ENCODE data around the gene RAD50.

RAD50 gene

DNA sequence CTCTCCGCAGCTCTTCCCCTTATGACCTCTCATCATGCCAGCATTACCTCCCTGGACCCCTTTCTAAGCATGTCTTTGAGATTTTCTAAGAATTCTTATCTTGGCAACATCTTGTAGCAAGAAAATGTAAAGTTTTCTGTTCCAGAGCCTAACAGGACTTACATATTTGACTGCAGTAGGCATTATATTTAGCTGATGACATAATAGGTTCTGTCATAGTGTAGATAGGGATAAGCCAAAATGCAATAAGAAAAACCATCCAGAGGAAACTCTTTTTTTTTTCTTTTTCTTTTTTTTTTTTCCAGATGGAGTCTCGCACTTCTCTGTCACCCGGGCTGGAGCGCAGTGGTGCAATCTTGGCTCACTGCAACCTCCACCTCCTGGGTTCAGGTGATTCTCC lies 80.5 kb downstream of the RAD50 start:
- DNase-seq: no peak

DNA sequence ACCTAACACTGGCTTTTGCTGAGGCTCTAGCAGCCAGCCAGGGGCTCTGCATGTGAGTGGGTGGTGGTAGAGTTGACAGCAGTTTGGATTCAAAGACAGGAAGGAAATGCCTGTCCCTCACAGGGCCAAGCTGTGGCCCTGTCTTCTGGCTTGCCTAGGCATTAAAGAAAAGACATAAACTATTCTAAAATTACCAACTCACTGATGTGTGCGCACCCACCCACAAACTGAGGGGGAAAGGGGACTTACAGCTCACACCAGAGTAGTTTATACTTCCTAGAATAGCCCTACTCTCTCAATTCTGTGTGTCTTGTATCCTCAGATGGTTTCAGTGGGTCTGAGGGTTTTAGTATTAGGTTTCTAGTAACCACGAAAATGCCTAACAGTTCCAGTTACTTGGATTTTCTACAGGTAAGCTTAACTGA lies 82.9 kb downstream of the RAD50 start:
- DNase-seq: no peak

DNA sequence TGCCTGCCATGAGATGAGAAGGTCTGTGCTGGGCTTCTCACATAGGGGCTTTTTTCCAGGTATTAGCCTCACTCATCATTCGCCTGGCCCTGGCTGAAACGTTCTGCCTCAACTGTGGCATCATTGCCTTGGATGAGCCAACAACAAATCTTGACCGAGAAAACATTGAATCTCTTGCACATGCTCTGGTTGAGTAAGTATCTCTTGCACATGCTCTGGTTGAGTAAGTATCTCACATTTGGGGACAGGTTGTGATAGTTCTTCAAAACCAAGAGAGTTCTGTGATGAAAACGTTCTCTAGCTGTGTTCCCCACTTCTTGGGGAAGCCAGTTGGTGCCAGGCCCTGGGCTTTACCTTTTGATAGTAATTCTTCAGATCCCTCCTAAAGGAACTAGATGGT lies 83.8 kb downstream of the RAD50 start:
- no peak for DNase-seq

DNA sequence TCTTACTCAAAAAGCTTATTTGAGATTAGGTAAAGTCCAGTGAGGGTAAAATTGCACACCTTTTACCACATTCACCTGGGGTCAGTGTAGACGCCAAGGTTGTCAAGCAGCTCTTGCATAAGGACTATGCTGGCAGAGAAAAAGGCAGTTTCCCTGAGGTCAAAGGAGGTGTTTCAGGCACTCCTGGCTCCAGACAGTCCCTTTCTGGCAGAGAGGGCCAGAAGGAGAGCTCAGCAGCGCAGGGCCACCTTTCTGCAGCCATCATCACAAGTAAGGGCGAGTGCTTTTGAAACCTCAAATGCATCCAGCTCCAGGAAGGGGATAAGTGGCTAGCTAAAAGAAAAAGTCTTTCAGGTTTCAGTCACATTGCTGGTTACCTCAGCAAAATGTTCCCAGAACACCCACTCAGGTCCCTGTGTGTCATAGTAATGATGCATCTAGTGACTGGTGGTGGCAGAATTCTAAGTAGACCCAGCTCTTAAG lies 84.5 kb downstream of the RAD50 start:
- DNase-seq: no peak

DNA sequence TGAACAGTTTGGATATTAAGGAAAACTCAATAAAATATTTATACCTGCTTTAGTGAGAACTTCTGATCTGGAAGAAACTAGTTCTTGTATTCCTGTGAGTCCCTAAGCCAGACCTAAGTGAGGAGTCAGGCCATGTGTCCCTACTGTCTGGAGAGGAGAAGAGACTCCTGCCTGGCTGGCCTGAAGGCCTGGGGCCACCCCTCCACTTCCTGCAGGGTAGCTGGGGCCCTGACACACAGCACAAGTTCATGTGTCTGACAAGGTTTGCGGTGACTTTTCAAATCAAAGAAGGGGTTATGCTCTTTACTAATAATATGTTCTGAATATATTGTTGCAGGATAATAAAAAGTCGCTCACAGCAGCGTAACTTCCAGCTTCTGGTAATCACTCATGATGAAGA lies 85.1 kb downstream of the RAD50 start:
- no peak for DNase-seq

GRCh38 chr5:132644177-132644576 lies 87.4 kb downstream of the RAD50 start:
- DNase-seq: no peak

- no peak for DNase-seq
Measured at GRCh38 chr5:132646583-132647266, 89.9 kb downstream of the RAD50 start.

GRCh38 chr5:132647473-132647872 lies 90.7 kb downstream of the RAD50 start:
- DNase-seq: no peak

DNA sequence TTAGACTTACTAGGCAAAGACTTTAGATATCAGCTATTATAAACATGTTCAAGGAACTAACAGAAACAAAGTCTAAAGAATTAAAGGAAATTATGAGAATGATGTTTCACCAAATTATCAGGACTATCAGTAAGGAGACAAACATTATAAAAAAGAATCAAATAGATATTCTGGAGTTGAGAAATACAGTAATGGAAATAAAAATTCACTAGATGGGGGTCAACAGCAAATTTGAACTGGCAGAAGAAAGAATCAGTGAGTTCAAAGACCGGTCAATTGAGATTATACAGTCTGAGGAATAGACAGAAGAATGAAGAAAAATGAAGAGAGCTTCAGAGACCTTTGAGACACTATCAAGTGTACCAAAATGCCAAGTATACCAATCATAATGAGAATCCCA lies 91.6 kb downstream of the RAD50 start:
- DNase-seq: no peak

- DNase-seq: no peak
Measured at GRCh38 chr5:132651838-132652469, 95.2 kb downstream of the RAD50 start.

GRCh38 chr5:132653716-132654115 lies 96.9 kb downstream of the RAD50 start:
- DNase-seq: no peak

DNA sequence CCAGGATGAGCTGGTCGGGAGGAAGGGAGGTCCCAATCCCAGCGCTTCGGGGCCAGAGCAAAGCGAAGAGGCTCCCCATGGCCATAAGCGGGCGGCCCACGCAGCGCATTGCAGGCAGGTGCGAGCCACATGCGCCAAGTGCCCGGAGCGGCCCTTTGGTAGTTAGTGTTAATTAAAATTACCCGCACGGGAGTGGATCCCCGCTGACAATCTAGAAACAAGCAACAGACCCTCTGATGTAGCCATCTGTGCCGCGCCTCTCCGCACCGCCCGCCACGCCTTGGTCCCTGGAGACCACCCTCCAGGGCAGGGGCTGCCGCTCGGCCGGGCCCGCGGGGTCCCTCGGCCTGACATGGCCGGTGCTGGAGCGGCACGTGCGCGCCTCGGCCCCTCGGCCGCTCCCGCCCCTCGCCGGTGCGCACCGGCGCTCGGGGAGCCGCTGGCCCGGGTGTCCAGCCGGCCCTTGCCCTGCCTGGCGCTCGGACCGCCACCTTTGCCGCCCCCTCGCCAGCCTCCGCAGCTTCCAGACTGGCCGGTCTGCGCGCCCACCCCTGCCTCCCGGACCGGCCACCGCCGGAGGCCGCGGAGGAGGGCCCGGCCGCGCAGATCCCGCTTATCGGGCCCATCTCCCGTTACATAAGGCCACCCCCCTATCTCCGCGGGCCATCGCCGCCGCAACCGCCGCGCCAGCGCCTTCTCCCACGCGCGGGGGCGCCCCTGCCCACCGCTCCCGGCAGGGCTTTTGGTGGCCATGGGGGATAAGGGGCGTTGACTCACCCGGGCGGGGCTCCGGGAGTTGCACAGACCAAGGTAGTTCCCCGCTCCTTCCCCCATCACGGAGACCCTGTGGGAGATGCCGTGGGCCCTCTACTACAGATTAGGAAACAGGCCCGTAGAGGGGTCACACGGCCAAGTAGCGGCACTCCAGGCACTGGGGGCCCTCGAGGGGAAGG lies 99.3 kb downstream of the RAD50 start:
- peak; percentile 82 for DNase-seq

DNA sequence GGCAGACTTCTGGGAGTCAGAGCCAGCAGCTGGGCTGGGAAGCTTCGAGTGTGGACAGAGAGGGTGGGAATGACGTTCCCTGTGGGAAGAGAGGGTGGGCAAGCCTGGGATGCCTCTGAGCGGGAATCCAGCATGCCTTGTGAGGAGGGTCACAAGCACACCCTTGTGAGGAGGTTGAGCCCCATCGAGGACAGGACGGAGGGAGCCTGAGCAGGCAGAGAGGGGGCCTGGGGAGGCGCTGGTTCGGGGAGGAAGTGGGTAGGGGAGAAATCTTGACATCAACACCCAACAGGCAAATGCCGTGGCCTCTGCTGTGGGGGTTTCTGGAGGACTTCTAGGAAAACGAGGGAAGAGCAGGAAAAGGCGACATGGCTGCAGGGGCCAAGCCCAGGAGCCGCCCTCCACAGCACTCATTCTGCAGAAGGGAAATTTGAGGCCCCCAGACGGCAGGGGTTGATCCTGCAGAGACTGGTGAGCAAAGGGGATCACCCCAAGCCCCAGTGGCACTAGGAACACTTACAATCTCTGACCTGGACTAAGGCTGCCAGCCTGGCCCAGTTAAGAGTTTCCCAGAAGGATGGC lies 100.1 kb downstream of the RAD50 start:
- no peak for DNase-seq

DNA sequence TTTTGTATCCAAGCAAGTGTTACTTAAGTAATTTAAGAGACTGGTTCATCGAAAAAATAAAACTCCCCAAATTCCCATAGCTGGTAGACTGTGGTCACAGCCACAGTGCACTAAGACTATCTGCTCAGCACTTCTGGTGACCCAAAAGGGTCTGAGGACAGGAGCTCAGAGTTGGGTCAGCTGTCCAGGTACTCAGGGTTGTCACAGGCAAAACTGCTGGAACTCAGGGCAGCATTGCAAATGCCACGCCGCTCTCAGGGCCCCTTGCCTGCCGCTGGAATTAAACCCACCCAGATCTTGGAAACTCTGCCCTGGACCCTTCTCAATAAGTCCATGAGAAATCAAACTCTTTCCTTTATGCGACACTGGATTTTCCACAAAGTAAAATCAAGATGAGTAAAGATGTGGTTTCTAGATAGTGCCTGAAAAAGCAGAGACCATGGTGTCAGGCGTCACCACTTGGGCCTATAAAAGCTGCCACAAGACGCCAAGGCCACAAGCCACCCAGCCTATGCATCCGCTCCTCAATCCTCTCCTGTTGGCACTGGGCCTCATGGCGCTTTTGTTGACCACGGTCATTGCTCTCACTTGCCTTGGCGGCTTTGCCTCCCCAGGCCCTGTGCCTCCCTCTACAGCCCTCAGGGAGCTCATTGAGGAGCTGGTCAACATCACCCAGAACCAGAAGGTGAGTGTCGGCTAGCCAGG lies 101.1 kb downstream of the RAD50 start, which contains the start of gene IL13:
Gene IL13, plus strand, starts transcription at position 498 of the 705 bp plus-strand sequence. Its CDS starts 14 bp downstream, at position 512.
- DNase-seq: no peak

DNA sequence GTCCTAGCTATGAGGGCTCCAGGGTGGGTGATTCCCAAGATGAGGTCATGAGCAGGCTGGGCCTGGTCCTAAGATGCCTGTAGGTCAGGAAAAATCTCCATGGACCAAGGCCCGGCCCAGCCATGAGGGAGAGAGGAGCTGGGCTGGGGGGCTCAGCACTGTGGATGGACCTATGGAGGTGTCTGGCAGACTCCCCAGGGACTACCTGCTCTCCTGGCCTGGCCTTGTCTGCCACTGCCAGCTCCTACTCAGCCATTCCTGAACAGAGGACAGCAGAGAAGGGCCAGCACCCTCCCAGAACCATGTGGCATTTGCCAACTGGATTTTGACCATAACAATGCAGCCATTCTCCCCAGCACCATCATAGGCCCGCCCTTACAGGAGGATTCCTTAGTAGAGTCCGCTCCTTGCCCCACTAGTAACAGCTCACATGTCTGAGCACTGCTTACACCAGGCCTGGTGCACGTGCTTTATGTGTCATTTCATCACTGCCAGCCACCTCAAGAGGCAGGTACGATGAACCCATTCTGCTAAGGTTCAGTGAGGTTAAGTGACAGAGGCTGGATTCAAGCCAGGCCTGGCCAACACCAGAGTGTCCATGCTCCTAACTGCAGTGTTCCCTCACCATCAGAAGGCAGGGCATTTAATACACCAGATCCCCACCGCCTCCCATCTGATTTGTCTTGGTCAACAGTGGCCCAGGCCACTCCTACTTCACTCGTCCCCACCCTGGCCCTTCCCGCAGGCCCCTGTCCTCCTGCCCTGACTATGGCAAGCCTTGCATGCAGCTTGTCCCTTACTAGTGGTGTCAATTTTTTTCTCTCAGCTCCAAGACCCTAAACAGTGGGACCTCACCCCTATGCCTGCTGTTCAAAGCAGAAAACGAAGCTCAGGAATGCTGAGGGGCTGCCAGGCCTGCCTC lies 101.9 kb downstream of the RAD50 start:
- no peak for DNase-seq

DNA sequence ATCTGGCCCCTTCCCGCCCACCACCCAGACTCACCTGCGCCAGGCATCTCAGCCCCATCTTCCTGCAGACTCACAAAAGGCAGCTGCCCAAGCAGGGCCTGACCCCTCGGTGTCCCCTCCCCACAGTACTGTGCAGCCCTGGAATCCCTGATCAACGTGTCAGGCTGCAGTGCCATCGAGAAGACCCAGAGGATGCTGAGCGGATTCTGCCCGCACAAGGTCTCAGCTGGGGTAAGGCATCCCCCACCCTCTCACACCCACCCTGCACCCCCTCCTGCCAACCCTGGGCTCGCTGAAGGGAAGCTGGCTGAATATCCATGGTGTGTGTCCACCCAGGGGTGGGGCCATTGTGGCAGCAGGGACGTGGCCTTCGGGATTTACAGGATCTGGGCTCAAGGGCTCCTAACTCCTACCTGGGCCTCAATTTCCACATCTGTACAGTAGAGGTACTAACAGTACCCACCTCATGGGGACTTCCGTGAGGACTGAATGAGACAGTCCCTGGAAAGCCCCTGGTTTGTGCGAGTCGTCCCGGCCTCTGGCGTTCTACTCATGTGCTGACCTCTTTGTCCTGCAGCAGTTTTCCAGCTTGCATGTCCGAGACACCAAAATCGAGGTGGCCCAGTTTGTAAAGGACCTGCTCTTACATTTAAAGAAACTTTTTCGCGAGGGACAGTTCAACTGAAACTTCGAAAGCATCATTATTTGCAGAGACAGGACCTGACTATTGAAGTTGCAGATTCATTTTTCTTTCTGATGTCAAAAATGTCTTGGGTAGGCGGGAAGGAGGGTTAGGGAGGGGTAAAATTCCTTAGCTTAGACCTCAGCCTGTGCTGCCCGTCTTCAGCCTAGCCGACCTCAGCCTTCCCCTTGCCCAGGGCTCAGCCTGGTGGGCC lies 103.1 kb downstream of the RAD50 start:
- no peak for DNase-seq

- DNase-seq: no peak
Measured at GRCh38 chr5:132661231-132662003, 104.6 kb downstream of the RAD50 start.

DNA sequence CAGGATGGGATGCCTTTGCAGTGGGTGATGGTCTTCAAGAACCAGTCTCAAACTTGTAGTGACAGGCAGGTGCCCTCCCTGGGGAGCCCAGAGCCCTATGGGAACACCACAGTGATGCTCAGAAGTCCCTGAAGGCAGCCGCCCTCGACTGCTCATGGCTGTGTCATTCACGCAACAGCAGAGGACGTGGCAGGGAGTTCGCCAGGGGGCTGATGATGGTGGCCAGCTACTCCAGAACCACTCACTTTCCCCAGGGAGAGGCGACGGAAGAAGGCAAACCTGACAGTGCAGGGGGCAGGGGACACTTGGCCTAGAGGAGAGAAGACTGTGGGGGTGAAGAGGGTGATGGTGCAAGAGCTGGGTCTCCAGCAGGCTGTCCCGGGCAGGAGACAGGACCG lies 105.2 kb downstream of the RAD50 start:
- DNase-seq: no peak
